ENCODE results near the gene ABCA9.

The ABCA9 gene

DNA sequence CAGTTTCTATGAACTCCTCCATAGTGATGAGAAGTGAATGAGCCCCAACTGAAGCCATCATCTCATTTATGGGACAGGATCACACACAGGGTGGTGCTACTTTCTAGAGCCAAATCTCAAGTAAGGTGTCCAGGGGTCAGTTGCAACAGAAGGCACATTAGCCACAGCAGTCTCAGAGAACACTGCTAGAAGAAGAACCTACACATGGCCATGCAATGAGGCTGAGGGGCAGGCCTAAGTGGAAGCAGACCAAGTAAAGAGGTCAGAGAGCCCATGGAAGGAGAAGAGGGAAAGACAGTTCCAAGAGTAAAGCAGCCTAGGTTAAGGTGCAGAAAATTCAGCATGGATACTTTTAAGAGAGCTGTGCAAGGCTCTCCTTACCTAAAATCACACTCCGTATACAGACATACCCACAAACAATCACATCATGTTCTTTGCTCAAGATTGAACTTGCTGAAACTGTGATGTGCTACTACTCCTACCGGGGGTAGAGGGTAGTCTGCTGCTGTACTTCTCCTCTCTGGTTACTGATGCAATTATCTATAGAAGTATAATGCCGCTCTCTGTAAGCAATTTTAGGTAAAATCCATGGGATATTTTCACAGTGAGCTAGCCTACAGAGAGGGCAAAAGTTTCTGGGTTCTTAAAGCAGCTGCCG, 107.3 kb downstream of the ABCA9 start:
- no peak for TF ChIP-seq GATA3 (IDR thresholded peaks at IDR 0.05; ENCODE audit: low read depth, low read length)
- no peak for TF ChIP-seq GATA2 (IDR thresholded peaks at IDR 0.05; ENCODE audit: low read depth, low read length)

- TF ChIP-seq GATA3 (IDR thresholded peaks at IDR 0.05; ENCODE audit: low read depth, low read length), result no peak
- TF ChIP-seq GATA2 (IDR thresholded peaks at IDR 0.05; ENCODE audit: low read depth, low read length), result no peak
These were observed 110.0 kb downstream of the ABCA9 start for GRCh38 chr17:68950725-68951124.

- no peak for TF ChIP-seq GATA3 (IDR thresholded peaks at IDR 0.05; ENCODE audit: low read depth, low read length)
- TF ChIP-seq GATA2 (IDR thresholded peaks at IDR 0.05; ENCODE audit: low read depth, low read length), result no peak
These were observed 116.2 kb downstream of the ABCA9 start for GRCh38 chr17:68944435-68945035.

- TF ChIP-seq GATA3 (IDR thresholded peaks at IDR 0.05; ENCODE audit: low read depth, low read length), result no peak
- TF ChIP-seq GATA2 (IDR thresholded peaks at IDR 0.05; ENCODE audit: low read depth, low read length), result no peak
These were observed 117.5 kb downstream of the ABCA9 start for GRCh38 chr17:68943123-68943811.

DNA sequence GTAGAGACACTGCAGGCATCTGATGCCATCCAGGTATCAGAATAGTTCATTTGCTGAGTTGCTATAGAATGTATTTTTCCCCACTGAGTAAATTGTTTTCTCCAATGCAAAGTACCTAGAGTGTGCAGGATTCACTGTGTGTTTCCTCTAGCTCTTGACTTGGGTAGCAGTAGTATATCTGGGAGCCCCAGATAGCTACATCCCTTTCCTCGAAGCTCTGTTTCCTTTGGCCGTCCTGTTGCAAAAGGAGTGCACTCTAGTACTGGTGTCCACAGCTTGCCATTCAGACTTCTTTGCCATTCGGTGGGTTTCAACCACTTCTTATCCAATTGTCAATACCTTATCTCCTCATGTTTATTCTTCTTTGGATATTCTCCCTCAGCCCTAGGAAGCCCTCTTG, 118.3 kb downstream of the ABCA9 start:
- no peak for TF ChIP-seq GATA2 (IDR thresholded peaks at IDR 0.05; ENCODE audit: low read depth, low read length)
- TF ChIP-seq GATA3 (IDR thresholded peaks at IDR 0.05; ENCODE audit: low read depth, low read length), result no peak

GRCh38 chr17:68941761-68942160, 119.0 kb downstream of the ABCA9 start:
- TF ChIP-seq GATA3 (IDR thresholded peaks at IDR 0.05; ENCODE audit: low read depth, low read length) (no peak), GATA2 (IDR thresholded peaks at IDR 0.05; ENCODE audit: low read depth, low read length) (no peak)

DNA sequence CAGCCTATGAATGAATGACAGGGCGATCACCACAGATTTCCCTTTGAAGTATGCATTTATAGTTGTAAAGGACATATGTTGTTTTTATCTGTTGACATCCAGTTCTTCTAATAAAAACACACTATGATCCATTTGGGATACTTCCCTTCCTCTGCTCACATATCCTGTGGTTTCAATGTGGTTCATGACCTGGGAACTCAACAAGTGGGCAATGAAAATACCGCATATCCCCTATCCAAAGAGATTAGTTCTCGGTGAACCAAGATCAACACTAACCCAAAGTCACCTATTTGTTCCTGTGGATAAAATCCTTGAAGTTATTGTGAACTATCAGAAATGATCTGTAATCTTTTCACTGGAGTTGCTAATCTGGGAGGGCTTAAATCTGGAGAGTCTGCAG, 121.5 kb downstream of the ABCA9 start:
- TF ChIP-seq GATA3 (IDR thresholded peaks at IDR 0.05; ENCODE audit: low read depth, low read length), result no peak
- TF ChIP-seq GATA2 (IDR thresholded peaks at IDR 0.05; ENCODE audit: low read depth, low read length), result no peak

GRCh38 chr17:68937890-68938514, 122.7 kb downstream of the ABCA9 start:
- TF ChIP-seq GATA3 (IDR thresholded peaks at IDR 0.05; ENCODE audit: low read depth, low read length) (no peak), GATA2 (IDR thresholded peaks at IDR 0.05; ENCODE audit: low read depth, low read length) (no peak)

- TF ChIP-seq GATA3 (IDR thresholded peaks at IDR 0.05; ENCODE audit: low read depth, low read length) (no peak), GATA2 (IDR thresholded peaks at IDR 0.05; ENCODE audit: low read depth, low read length) (no peak)
These were observed 133.2 kb downstream of the ABCA9 start for GRCh38 chr17:68927516-68927915.

DNA sequence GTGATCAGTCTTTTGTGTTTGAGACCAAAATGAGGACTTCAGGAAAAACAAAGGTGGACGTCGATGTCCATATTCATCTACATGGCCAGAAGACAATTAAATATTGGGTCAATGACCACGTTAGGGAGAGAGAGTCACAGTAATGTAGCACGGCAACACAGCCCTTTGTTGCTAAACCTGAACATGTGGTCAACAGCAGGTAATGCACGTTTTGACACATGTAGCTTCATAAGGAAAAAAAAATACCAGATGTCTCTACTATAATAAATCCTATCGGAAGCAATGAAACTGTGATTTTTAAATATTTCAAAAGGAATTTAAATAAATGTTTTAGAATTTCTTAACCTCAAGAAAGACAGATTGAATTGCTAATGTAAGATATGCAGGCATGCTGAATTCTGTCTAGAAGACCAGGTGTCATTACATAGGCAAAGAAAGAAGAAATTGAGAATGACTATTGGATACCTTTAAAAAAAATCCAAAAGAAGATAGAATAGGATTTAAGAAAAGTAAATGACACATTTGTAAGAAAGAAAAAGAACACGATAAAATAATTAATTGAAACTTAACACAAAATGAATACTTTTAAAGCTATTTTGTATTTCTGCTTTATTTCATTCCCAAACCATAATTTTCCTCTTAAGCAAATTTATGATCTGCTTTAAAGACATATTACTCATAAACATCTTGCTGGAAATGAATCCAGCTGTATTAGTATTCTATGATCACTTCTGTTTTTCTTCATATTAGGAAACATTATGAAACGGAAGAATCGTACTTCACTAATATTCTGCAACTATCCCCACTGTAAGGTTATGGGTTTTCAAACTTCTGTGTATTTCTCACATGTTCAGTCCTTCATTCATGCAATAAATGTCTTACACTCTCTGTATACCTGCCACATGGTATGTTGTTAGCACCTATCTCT, 135.7 kb downstream of the ABCA9 start:
- TF ChIP-seq GATA3 (IDR thresholded peaks at IDR 0.05; ENCODE audit: low read depth, low read length) (no peak), GATA2 (IDR thresholded peaks at IDR 0.05; ENCODE audit: low read depth, low read length) (no peak)

All from SH-SY5Y (cell line).